Ovary (tissue), 9 donors: ENCODE data around the gene CYB5RL. TPM values are rescaled to one million over a fixed set of nuclear protein-coding genes. Genes with fewer than 3 reads are reported as not detected.

Source experiments
- DNase-seq, 5 donors: peaks; one replicate each; pipeline ENCODE4 v3.0.0-alpha.2; 2019 to 2020
- H3K27ac ChIP-seq, 2 donors: fragments of 200-600 bp; one replicate each; pipeline versions ENCODE4 v1.5.1 to v1.8.0; 2019 to 2022
- H3K27me3 ChIP-seq: fragments of 200-600 bp; one replicate; pipeline ENCODE4 v1.8.0; 2022
- H3K36me3 ChIP-seq: fragments of 200-600 bp; sonication (generic); one replicate; pipeline ENCODE4 v1.5.1; 2019
- H3K4me1 ChIP-seq: one replicate; pipeline ENCODE4 v1.8.1; 2013; ENCODE audit warnings: mild to moderate bottlenecking, moderate library complexity; ENCODE audit not compliant: insufficient read depth
- H3K4me3 ChIP-seq: fragments of 200-600 bp; sonication (generic); one replicate; pipeline ENCODE4 v1.5.1; 2017
- H3K9me3 ChIP-seq, 2 donors: fragments of 200-600 bp in 1 of 2; sonication (generic) in 1 of 2; one replicate each; pipeline versions ENCODE4 v1.5.1 to v1.8.1; 2013 to 2019; ENCODE audit warnings: mild to moderate bottlenecking in 1 of 2, moderate library complexity in 1 of 2
- CTCF ChIP-seq, 3 donors: fragments of 450-650 bp in 2 of 3; fragments of 200-600 bp in 1 of 3; IDR thresholded peaks; one replicate each; pipeline versions ENCODE4 v1.5.1 to v1.8.0; 2016 to 2022; ENCODE audit warnings: antibody characterized with exemption in 3 of 3, mild to moderate bottlenecking in 1 of 3
- EP300 ChIP-seq: sonication (generic); formaldehyde crosslinking; IDR thresholded peaks from one replicate; pipeline ENCODE4 v1.6.1; 2017; ENCODE audit warnings: antibody characterized with exemption
- POLR2A ChIP-seq: fragments of 450-650 bp; IDR thresholded peaks from one replicate; pipeline ENCODE4 v1.6.1; 2017; ENCODE audit warnings: antibody characterized with exemption, mild to moderate bottlenecking, moderate library complexity
- whole genome bisulfite sequencing, 3 donors: extraction: QIAGEN DNeasy Blood & Tissue Kit in 1 of 3; methylation state at CpG; one replicate each; pipeline versions ENCODE4 v1.1.5 to v1.1.7; 2013 to 2017; 5-methylcytosine and 5-hydroxymethylcytosine counted together
- intact Hi-C, 4 donors: fragments of 100-400 bp; cut with DNase I; formaldehyde crosslinking; loops; one replicate each; pipeline versions ENCODE4 v1.11.0 to v1.15.1; 2022 to 2023
- polyA plus RNA-seq, 2 donors: library from polyadenylated mRNA; stranded (reverse); fragments of 200-250 nt in 1 of 2; fragments of 350-450 nt in 1 of 2; fragmentation: Illumina TruSeq in 1 of 2; extraction: RNeasy Lipid Tissue Mini Kit (QIAGEN cat#74804) in 1 of 2; gene quantifications; one replicate each; pipeline ENCODE4 v1.2.3, GENCODE V29; 2013 to 2014
- total RNA-seq, 7 donors: library from RNA; depleted of rRNA in 2 of 7; stranded (reverse); fragments of >200 nt in 2 of 7; fragmentation: NEBNext Ultra II Directional in 3 of 7; extraction: Animal tissue kit (Norgen Biotek cat#: 25700) in 3 of 7; gene quantifications; one replicate each; pipeline versions ENCODE4 v1.1.0 to v1.2.4, GENCODE V29; 2016 to 2023
- donor health status: DM: no; HTN: no; CAD: no; lungs with moderate emphysema.
- donor health status: DM: no; HTN: no; CAD: no.
- donor health status: Bipolar disorder and iron deficiency.
- donor health status: DM: yes; HTN: yes; CAD: no.
- donor health status: DM: no; HTN: no; CAD: no.
- donor health status: DM: yes; HTN: yes; CAD: no.

Gene CYB5RL
- total and polyA plus RNA-seq, 9 donors, result 2.3 to 9.6 (median 7.4) TPM

- H3K9me3 ChIP-seq, result no peaks in the 10 kb centered on the region
- WGBS, 3 donors, result 0 to 93% (median 88%) methylated on average over 1 of the region's 1 CpG
- DNase-seq, result no peak
- TF ChIP-seq CTCF (IDR thresholded peaks at IDR 0.05), result no peak
- no peak for TF ChIP-seq POLR2A
- TF ChIP-seq EP300, result no peak
- no peaks in the 10 kb centered on the region for H3K4me1 ChIP-seq
- H3K4me3 ChIP-seq, result no peak overlapping the region
- H3K27ac ChIP-seq, result no peak overlapping the region
- intact Hi-C loops, result no loop called here
- no peaks in the 10 kb centered on the region for H3K27me3 ChIP-seq
- H3K36me3 ChIP-seq, result no peaks in the 10 kb centered on the region
Observed at GRCh38 chr1:54191525-54191924, 8.3 kb downstream of the CYB5RL start.

GRCh38 chr1:54190526-54190925 lies 9.3 kb downstream of the CYB5RL start:
- Histone ChIP-seq H3K4me1 (no peaks in the 10 kb centered on the region), H3K27ac (no peak overlapping the region), H3K9me3 (no peaks in the 10 kb centered on the region), H3K4me3 (no peak overlapping the region), H3K27me3 (no peaks in the 10 kb centered on the region), H3K36me3 (no peaks in the 10 kb centered on the region)
- no peak for DNase-seq
- WGBS, 3 donors, result 81 to 93% (median 90%) methylated on average over 9 of the region's 9 CpGs
- no peak for TF ChIP-seq CTCF (IDR thresholded peaks at IDR 0.05)
- no peak for TF ChIP-seq POLR2A
- TF ChIP-seq EP300, result no peak
- intact Hi-C loops, result no loop called here

- H3K36me3 ChIP-seq, result no peaks in the 10 kb centered on the region
- DNase-seq, result no peak
- TF ChIP-seq CTCF (IDR thresholded peaks at IDR 0.05) (no peak), EP300 (no peak), POLR2A (no peak)
Observed at GRCh38 chr1:54188291-54188690, 11.5 kb downstream of the CYB5RL start.

GRCh38 chr1:54186056-54186455 lies 13.8 kb downstream of the CYB5RL start:
- H3K9me3 ChIP-seq, result no peaks in the 10 kb centered on the region
- TF ChIP-seq POLR2A (no peak), CTCF (IDR thresholded peaks at IDR 0.05) (no peak), EP300 (no peak)
- WGBS, 3 donors, result 79 to 92% (median 80%) methylated on average over 3 of the region's 3 CpGs
- no peak overlapping the region for H3K4me3 ChIP-seq
- H3K27me3 ChIP-seq, result no peaks in the 10 kb centered on the region
- DNase-seq, result no peak
- H3K27ac ChIP-seq, result no peak overlapping the region
- intact Hi-C loops, result no loop called here
- no peaks in the 10 kb centered on the region for H3K4me1 ChIP-seq
- no peaks in the 10 kb centered on the region for H3K36me3 ChIP-seq

More at GRCh38 chr1:54188291-54188690, 11.5 kb downstream of the CYB5RL start:
- intact Hi-C loops, result no loop called here
- Histone ChIP-seq H3K4me3 (no peak overlapping the region), H3K27me3 (no peaks in the 10 kb centered on the region), H3K9me3 (no peaks in the 10 kb centered on the region), H3K27ac (no peak overlapping the region), H3K4me1 (no peaks in the 10 kb centered on the region)
- WGBS, 3 donors, result 40 to 71% (median 52%) methylated on average over 1 of the region's 1 CpG
